Body of pancreas (tissue), 4 donors: Measurements from ENCODE around the gene CAMK2B. TPM values are rescaled to one million over a fixed set of nuclear protein-coding genes. Genes with fewer than 3 reads are reported as not detected.

Source experiments
- ATAC-seq: fragments of 150-250 bp; one replicate; pipeline ENCODE4 v1.9.1; 2016
- DNase-seq, 4 donors: peaks; one replicate each; pipeline ENCODE4 v3.0.0-alpha.2; 2019
- H3K27ac ChIP-seq, 4 donors: fragments of 200-600 bp; sonication (generic); 1 replicate in 3 of 4; 2 replicates in 1 of 4; pipeline versions ENCODE4 v1.5.1 to v1.6.1; 2016 to 2019; ENCODE audit warnings: mild to moderate bottlenecking in 1 of 4, mixed read lengths in 1 of 4, moderate library complexity in 1 of 4
- H3K27me3 ChIP-seq, 2 donors: fragments of 200-600 bp; sonication (generic); one replicate each; pipeline ENCODE4 v1.6.0; 2016; ENCODE audit warnings: mild to moderate bottlenecking in 1 of 2
- H3K36me3 ChIP-seq, 2 donors: fragments of 200-600 bp; sonication (generic); replicated peaks in 1 of 2; 2 replicates each; pipeline ENCODE4 v1.5.1; 2016; ENCODE audit warnings: low read depth in 2 of 2; ENCODE audit not compliant: insufficient read depth in 1 of 2
- H3K4me1 ChIP-seq: fragments of 200-600 bp; sonication (generic); one replicate; pipeline ENCODE4 v1.6.0; 2016
- H3K4me3 ChIP-seq, 2 donors: fragments of 200-600 bp; sonication (generic); 1 replicate in 1 of 2; 2 replicates in 1 of 2; pipeline ENCODE4 v1.5.1; 2016 to 2019
- H3K9me3 ChIP-seq, 3 donors: fragments of 200-600 bp; sonication (generic); 1 replicate in 2 of 3; 2 replicates in 1 of 3; pipeline ENCODE4 v1.5.1; 2016
- POLR2A ChIP-seq, 3 donors: fragments of 450-650 bp; IDR thresholded peaks; one replicate each; pipeline ENCODE4 v1.6.1; 2016; ENCODE audit warnings: antibody characterized with exemption in 3 of 3, mild to moderate bottlenecking in 2 of 3
- WGBS, 2 donors: methylation state at CpG; one replicate each; pipeline ENCODE4 v1.1.5; 2017; 5-methylcytosine and 5-hydroxymethylcytosine counted together
- intact Hi-C: fragments of 100-400 bp; cut with DNase I; formaldehyde crosslinking; loops from one replicate; pipeline ENCODE4 v1.15.1; 2023
- total RNA-seq, 2 donors: library from RNA; depleted of rRNA; stranded (reverse); fragments of >200 nt; gene quantifications; one replicate each; pipeline ENCODE4 v1.1.0, GENCODE V29; 2016
- TF ChIP-seq, protein P1 (sequence below), 7 experiments: fragments of 450-650 bp in 4 of 7; fragments of 200-600 bp in 3 of 7; sonication (generic) in 3 of 7; IDR thresholded peaks; one replicate each; pipeline ENCODE4 v1.5.1; 2016 to 2019; ENCODE audit warnings: antibody characterized with exemption in 7 of 7

Gene CAMK2B
- total RNA-seq, 2 donors from 2014 or later, result 0.52 to 7.6 TPM

- 83 to 85% methylated on average over 7 to 9 of the region's 9 CpGs for WGBS, 2 donors
- no peaks in the 10 kb centered on the region for H3K4me1 ChIP-seq
- peaks cover 0 to 26% of the 10 kb centered on the region in 2 donors for H3K36me3 ChIP-seq
- intact Hi-C loops, result no loop called here
- no peak overlapping the region for H3K4me3 ChIP-seq
- no peaks in the 10 kb centered on the region for H3K27me3 ChIP-seq
- ATAC-seq, result no peak
- DNase-seq, result no peak
- H3K9me3 ChIP-seq, result no peaks in the 10 kb centered on the region
- TF ChIP-seq, protein P1, sequence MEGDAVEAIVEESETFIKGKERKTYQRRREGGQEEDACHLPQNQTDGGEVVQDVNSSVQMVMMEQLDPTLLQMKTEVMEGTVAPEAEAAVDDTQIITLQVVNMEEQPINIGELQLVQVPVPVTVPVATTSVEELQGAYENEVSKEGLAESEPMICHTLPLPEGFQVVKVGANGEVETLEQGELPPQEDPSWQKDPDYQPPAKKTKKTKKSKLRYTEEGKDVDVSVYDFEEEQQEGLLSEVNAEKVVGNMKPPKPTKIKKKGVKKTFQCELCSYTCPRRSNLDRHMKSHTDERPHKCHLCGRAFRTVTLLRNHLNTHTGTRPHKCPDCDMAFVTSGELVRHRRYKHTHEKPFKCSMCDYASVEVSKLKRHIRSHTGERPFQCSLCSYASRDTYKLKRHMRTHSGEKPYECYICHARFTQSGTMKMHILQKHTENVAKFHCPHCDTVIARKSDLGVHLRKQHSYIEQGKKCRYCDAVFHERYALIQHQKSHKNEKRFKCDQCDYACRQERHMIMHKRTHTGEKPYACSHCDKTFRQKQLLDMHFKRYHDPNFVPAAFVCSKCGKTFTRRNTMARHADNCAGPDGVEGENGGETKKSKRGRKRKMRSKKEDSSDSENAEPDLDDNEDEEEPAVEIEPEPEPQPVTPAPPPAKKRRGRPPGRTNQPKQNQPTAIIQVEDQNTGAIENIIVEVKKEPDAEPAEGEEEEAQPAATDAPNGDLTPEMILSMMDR (IDR thresholded peaks at IDR 0.05), result no peak
- TF ChIP-seq POLR2A (IDR thresholded peaks at IDR 0.05), result no peak
- no peak overlapping the region for H3K27ac ChIP-seq
These were observed 111.5 kb downstream of the CAMK2B start for GRCh38 chr7:44213877-44214388.

DNA sequence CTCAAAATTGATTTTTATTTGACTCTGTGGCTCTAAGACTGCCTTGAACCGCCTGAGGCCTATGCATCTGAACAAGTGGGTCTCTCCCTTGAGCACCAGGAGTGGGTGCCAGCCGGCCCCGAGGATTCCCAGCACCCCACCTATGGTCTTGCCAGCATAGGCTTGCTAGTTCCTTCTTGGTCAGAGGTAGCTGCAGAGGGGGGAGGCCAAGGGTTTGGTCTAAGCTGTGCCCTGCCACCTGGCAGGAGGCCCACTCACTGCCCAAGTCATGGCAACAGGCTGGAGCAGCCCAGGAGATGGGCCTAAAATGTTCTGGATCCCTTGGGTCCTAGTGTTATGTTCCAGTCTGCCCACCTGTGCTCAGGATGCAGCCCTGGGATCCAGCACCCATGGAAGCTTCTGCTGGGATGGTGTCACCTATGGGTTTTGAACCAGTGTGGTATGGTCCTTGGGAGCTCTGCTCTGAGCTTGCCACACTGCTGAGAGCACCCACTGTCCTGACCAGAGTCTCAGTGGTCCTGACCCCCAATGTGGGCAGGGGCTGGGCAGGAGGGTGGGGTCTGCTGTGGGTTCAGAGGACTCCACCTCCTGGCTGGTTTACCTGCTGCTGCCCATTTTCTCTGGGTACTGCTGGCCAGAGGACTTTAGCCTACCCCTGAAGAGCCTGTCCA lies 112.1 kb downstream of the CAMK2B start:
- DNase-seq (no peak), ATAC-seq (no peak)
- 96% methylated on average over 3 of the region's 3 CpGs; no CpG with 5 or more reads in 1 of the 2 donors for WGBS, 2 donors
- H3K4me3 ChIP-seq, result no peak overlapping the region
- no peak for TF ChIP-seq POLR2A (IDR thresholded peaks at IDR 0.05)
- TF ChIP-seq, protein P1 (IDR thresholded peaks at IDR 0.05), result no peak
- intact Hi-C loops, result no loop called here
- H3K27ac ChIP-seq, result no peak overlapping the region
- peaks cover 0 to 32% of the 10 kb centered on the region in 2 donors for H3K36me3 ChIP-seq
- H3K27me3 ChIP-seq, result no peaks in the 10 kb centered on the region
- no peaks in the 10 kb centered on the region for H3K9me3 ChIP-seq
- H3K4me1 ChIP-seq, result no peaks in the 10 kb centered on the region

DNA sequence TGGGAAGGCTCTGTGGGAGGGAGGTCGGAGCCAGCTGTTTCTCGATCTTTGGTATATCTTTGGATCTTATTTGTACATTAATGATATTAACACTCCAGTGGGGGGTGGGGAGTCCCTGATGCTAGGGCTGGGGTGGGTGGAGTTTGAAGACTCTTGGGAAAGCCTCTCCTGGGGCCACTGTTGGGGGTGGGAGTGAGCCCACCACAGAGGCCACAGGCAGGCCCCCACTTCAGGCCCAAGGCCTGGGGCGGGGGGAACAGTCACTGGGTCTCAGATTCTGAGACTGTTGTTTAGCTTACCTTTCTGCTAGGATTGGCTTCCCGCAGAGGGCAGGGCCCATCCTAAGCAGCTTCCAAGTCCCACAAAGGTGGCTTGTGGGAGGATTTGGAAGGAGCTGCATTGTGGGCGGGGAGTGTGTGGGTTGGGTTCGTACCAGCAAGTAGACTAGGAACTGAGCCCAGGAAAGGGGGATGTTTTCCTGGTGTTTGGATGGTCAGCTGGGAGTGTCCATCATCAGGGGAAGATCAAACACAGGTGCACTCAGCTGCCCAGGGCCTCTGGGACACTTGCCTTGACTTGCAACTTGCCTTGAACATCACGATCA lies 112.7 kb downstream of the CAMK2B start:
- H3K27me3 ChIP-seq, result no peaks in the 10 kb centered on the region
- no peak for DNase-seq
- intact Hi-C loops, result no loop called here
- no peak for TF ChIP-seq POLR2A (IDR thresholded peaks at IDR 0.05)
- TF ChIP-seq, protein P1 (IDR thresholded peaks at IDR 0.05), result no peak
- H3K4me3 ChIP-seq, result no peak overlapping the region
- no peak overlapping the region for H3K27ac ChIP-seq
- H3K9me3 ChIP-seq, result no peaks in the 10 kb centered on the region
- peaks cover 0 to 37% of the 10 kb centered on the region in 2 donors for H3K36me3 ChIP-seq
- WGBS, 2 donors, result 80 to 81% methylated on average over 7 of the region's 7 CpGs
- ATAC-seq, result no peak
- H3K4me1 ChIP-seq, result no peaks in the 10 kb centered on the region

- 88 to 96% methylated on average over 6 of the region's 6 CpGs for WGBS, 2 donors
These were observed 113.4 kb downstream of the CAMK2B start for GRCh38 chr7:44212018-44212417.

More at GRCh38 chr7:44212018-44212417, 113.4 kb downstream of the CAMK2B start:
- Histone ChIP-seq H3K9me3 (no peaks in the 10 kb centered on the region), H3K27ac (no peak overlapping the region), H3K27me3 (no peaks in the 10 kb centered on the region), H3K36me3 (peaks cover 0 to 43% of the 10 kb centered on the region in 2 donors), H3K4me3 (no peak overlapping the region), H3K4me1 (no peaks in the 10 kb centered on the region)
- TF ChIP-seq POLR2A (IDR thresholded peaks at IDR 0.05), result no peak
- TF ChIP-seq, protein P1 (IDR thresholded peaks at IDR 0.05), result no peak
- intact Hi-C loops, result no loop called here
- DNase-seq (no peak), ATAC-seq (no peak)
